Measurements from ENCODE around the gene CDAN1.
"Not testable (repeated sequence)": the region's sequence is repeated elsewhere in the genome, so short reads cannot be mapped to it uniquely, and the experiment has no call there.

The CDAN1 gene

GRCh38 chr15:42736793-42737528 is at the start of gene CDAN1:
CDAN1 (minus strand) TSS chr15:42737128; CDS start chr15:42737102, 26 bp downstream.
- Histone ChIP-seq H3K9me3 (ENCODE audit: control insufficient read depth, low read depth, low read length) (no peaks in the 10 kb centered on the region), H3K36me3 (ENCODE audit: control insufficient read depth, low read depth, low read length) (peaks cover 25% of the 10 kb centered on the region), H3K4me3 (ENCODE audit: low read length) (peak within 1 kb of the TSS; percentile 78), H3K27me3 (ENCODE audit: control insufficient read depth, insufficient read depth, low read length) (no peaks in the 10 kb centered on the region), H3K27ac (ENCODE audit: low read length) (peak within 1 kb of the TSS; percentile 30), H3K9ac (ENCODE audit: low read length) (peak within 1 kb of the TSS; percentile 72), H3K4me1 (ENCODE audit: control insufficient read depth, low read depth, low read length) (peaks cover 5% of the 10 kb centered on the region)

GRCh38 chr15:42785569-42785968 is 48.6 kb upstream of the CDAN1 start:
- Histone ChIP-seq H3K4me1 (ENCODE audit: control insufficient read depth, low read depth, low read length) (no peaks in the 10 kb centered on the region), H3K4me3 (ENCODE audit: low read length) (no peak overlapping the region), H3K36me3 (ENCODE audit: control insufficient read depth, low read depth, low read length) (no peaks in the 10 kb centered on the region), H3K9ac (ENCODE audit: low read length) (no peak overlapping the region), H3K27ac (ENCODE audit: low read length) (no peak overlapping the region), H3K27me3 (ENCODE audit: control insufficient read depth, insufficient read depth, low read length) (no peaks in the 10 kb centered on the region), H3K9me3 (ENCODE audit: control insufficient read depth, low read depth, low read length) (no peaks in the 10 kb centered on the region)

GRCh38 chr15:42784705-42785104 is 47.8 kb upstream of the CDAN1 start:
- Histone ChIP-seq H3K4me3 (ENCODE audit: low read length) (no peak overlapping the region), H3K36me3 (ENCODE audit: control insufficient read depth, low read depth, low read length) (no peaks in the 10 kb centered on the region), H3K9ac (ENCODE audit: low read length) (no peak overlapping the region), H3K4me1 (ENCODE audit: control insufficient read depth, low read depth, low read length) (no peaks in the 10 kb centered on the region), H3K9me3 (ENCODE audit: control insufficient read depth, low read depth, low read length) (no peaks in the 10 kb centered on the region), H3K27me3 (ENCODE audit: control insufficient read depth, insufficient read depth, low read length) (no peaks in the 10 kb centered on the region), H3K27ac (ENCODE audit: low read length) (no peak overlapping the region)

- H3K4me1 ChIP-seq (ENCODE audit: control insufficient read depth, low read depth, low read length): no peaks in the 10 kb centered on the region
- no peaks in the 10 kb centered on the region for H3K27me3 ChIP-seq (ENCODE audit: control insufficient read depth, insufficient read depth, low read length)
- H3K27ac ChIP-seq (ENCODE audit: low read length): no peak overlapping the region
- no peaks in the 10 kb centered on the region for H3K9me3 ChIP-seq (ENCODE audit: control insufficient read depth, low read depth, low read length)
- no peak overlapping the region for H3K9ac ChIP-seq (ENCODE audit: low read length)
- no peaks in the 10 kb centered on the region for H3K36me3 ChIP-seq (ENCODE audit: control insufficient read depth, low read depth, low read length)
- H3K4me3 ChIP-seq (ENCODE audit: low read length): no peak overlapping the region
Observed at GRCh38 chr15:42782716-42783115, 45.8 kb upstream of the CDAN1 start.

GRCh38 chr15:42775416-42775815 is 38.5 kb upstream of the CDAN1 start:
- Histone ChIP-seq H3K4me3 (ENCODE audit: low read length) (no peak overlapping the region), H3K36me3 (ENCODE audit: control insufficient read depth, low read depth, low read length) (peaks cover 10% of the 10 kb centered on the region), H3K9ac (ENCODE audit: low read length) (no peak overlapping the region), H3K4me1 (ENCODE audit: control insufficient read depth, low read depth, low read length) (no peaks in the 10 kb centered on the region), H3K27ac (ENCODE audit: low read length) (no peak overlapping the region), H3K9me3 (ENCODE audit: control insufficient read depth, low read depth, low read length) (no peaks in the 10 kb centered on the region), H3K27me3 (ENCODE audit: control insufficient read depth, insufficient read depth, low read length) (no peaks in the 10 kb centered on the region)

GRCh38 chr15:42772901-42773300 is 36.0 kb upstream of the CDAN1 start:
- no peak overlapping the region for H3K9ac ChIP-seq (ENCODE audit: low read length)
- no peak overlapping the region for H3K4me3 ChIP-seq (ENCODE audit: low read length)
- no peaks in the 10 kb centered on the region for H3K27me3 ChIP-seq (ENCODE audit: control insufficient read depth, insufficient read depth, low read length)
- no peaks in the 10 kb centered on the region for H3K4me1 ChIP-seq (ENCODE audit: control insufficient read depth, low read depth, low read length)
- H3K27ac ChIP-seq (ENCODE audit: low read length): no peak overlapping the region
- peaks cover 10% of the 10 kb centered on the region for H3K36me3 ChIP-seq (ENCODE audit: control insufficient read depth, low read depth, low read length)
- no peaks in the 10 kb centered on the region for H3K9me3 ChIP-seq (ENCODE audit: control insufficient read depth, low read depth, low read length)

- Histone ChIP-seq H3K36me3 (ENCODE audit: control insufficient read depth, low read depth, low read length) (peaks cover 10% of the 10 kb centered on the region), H3K4me1 (ENCODE audit: control insufficient read depth, low read depth, low read length) (no peaks in the 10 kb centered on the region), H3K27ac (ENCODE audit: low read length) (no peak overlapping the region), H3K9ac (ENCODE audit: low read length) (no peak overlapping the region), H3K27me3 (ENCODE audit: control insufficient read depth, insufficient read depth, low read length) (no peaks in the 10 kb centered on the region), H3K4me3 (ENCODE audit: low read length) (no peak overlapping the region), H3K9me3 (ENCODE audit: control insufficient read depth, low read depth, low read length) (no peaks in the 10 kb centered on the region)
Observed at GRCh38 chr15:42772144-42772543, 35.2 kb upstream of the CDAN1 start.

- not testable (repeated sequence) for H3K36me3 ChIP-seq (ENCODE audit: control insufficient read depth, low read depth, low read length); H3K4me1 ChIP-seq (ENCODE audit: control insufficient read depth, low read depth, low read length); H3K4me3 ChIP-seq (ENCODE audit: low read length); H3K27ac ChIP-seq (ENCODE audit: low read length); H3K27me3 ChIP-seq (ENCODE audit: control insufficient read depth, insufficient read depth, low read length); H3K9me3 ChIP-seq (ENCODE audit: control insufficient read depth, low read depth, low read length); H3K9ac ChIP-seq (ENCODE audit: low read length)
Observed at GRCh38 chr15:42766109-42766508, 29.2 kb upstream of the CDAN1 start.

- not testable (repeated sequence) for H3K27me3 ChIP-seq (ENCODE audit: control insufficient read depth, insufficient read depth, low read length); H3K36me3 ChIP-seq (ENCODE audit: control insufficient read depth, low read depth, low read length); H3K4me3 ChIP-seq (ENCODE audit: low read length)
Observed at GRCh38 chr15:42764154-42764731, 27.3 kb upstream of the CDAN1 start.

GRCh38 chr15:42761813-42762212 is 24.9 kb upstream of the CDAN1 start:
- H3K9me3 ChIP-seq (ENCODE audit: control insufficient read depth, low read depth, low read length); H3K9ac ChIP-seq (ENCODE audit: low read length); H3K36me3 ChIP-seq (ENCODE audit: control insufficient read depth, low read depth, low read length); H3K4me3 ChIP-seq (ENCODE audit: low read length); H3K27me3 ChIP-seq (ENCODE audit: control insufficient read depth, insufficient read depth, low read length); H3K27ac ChIP-seq (ENCODE audit: low read length); H3K4me1 ChIP-seq (ENCODE audit: control insufficient read depth, low read depth, low read length): not testable (repeated sequence)

More at GRCh38 chr15:42764154-42764731, 27.3 kb upstream of the CDAN1 start:
- H3K9ac ChIP-seq (ENCODE audit: low read length); H3K9me3 ChIP-seq (ENCODE audit: control insufficient read depth, low read depth, low read length); H3K27ac ChIP-seq (ENCODE audit: low read length); H3K4me1 ChIP-seq (ENCODE audit: control insufficient read depth, low read depth, low read length): not testable (repeated sequence)

- Histone ChIP-seq H3K36me3 (ENCODE audit: control insufficient read depth, low read depth, low read length) (no peaks in the 10 kb centered on the region), H3K9ac (ENCODE audit: low read length) (no peak overlapping the region), H3K27ac (ENCODE audit: low read length) (no peak overlapping the region), H3K27me3 (ENCODE audit: control insufficient read depth, insufficient read depth, low read length) (no peaks in the 10 kb centered on the region), H3K4me3 (ENCODE audit: low read length) (no peak overlapping the region), H3K4me1 (ENCODE audit: control insufficient read depth, low read depth, low read length) (peaks cover 8% of the 10 kb centered on the region), H3K9me3 (ENCODE audit: control insufficient read depth, low read depth, low read length) (no peaks in the 10 kb centered on the region)
Observed at GRCh38 chr15:42760759-42761158, 23.8 kb upstream of the CDAN1 start.

- peaks cover 5% of the 10 kb centered on the region for H3K4me1 ChIP-seq (ENCODE audit: control insufficient read depth, low read depth, low read length)
- H3K9me3 ChIP-seq (ENCODE audit: control insufficient read depth, low read depth, low read length): no peaks in the 10 kb centered on the region
- H3K36me3 ChIP-seq (ENCODE audit: control insufficient read depth, low read depth, low read length): no peaks in the 10 kb centered on the region
- H3K4me3 ChIP-seq (ENCODE audit: low read length): no peak overlapping the region
- H3K27me3 ChIP-seq (ENCODE audit: control insufficient read depth, insufficient read depth, low read length): no peaks in the 10 kb centered on the region
- H3K27ac ChIP-seq (ENCODE audit: low read length): no peak overlapping the region
- no peak overlapping the region for H3K9ac ChIP-seq (ENCODE audit: low read length)
Observed at GRCh38 chr15:42759093-42759492, 22.2 kb upstream of the CDAN1 start.
